Stimulated activated naive B cell treated with anti-CD40 and anti-IgM and Interleukin-4, amounts not matched to agents 10 μg/mL and 1 μg/mL and 100 μg/mL, for 72 hours (primary cell): Measurements from ENCODE around the gene ARHGEF18.
"Not testable (repeated sequence)": the region's sequence is repeated elsewhere in the genome, so short reads cannot be mapped to it uniquely, and the experiment has no call there.

Source experiments
- ATAC-seq, 2 donors: fragments of 150-1000 bp; cut with Tn5 transposase; replicated peaks; 2 replicates each; pipeline ENCODE4 v1.10.0; 2021; ENCODE audit warnings: moderate library complexity in 1 of 2
- DNase-seq: peaks from one replicate; pipeline ENCODE4 v3.0.0; 2021
- H3K27ac Mint-ChIP-seq: one replicate; pipeline ENCODE4 v1.8.0; 2022; ENCODE audit warnings: mild to moderate bottlenecking, mixed read lengths
- H3K27me3 Mint-ChIP-seq, 2 donors: one replicate each; pipeline ENCODE4 v1.8.0; 2022; ENCODE audit warnings: mixed read lengths in 2 of 2
- H3K36me3 Mint-ChIP-seq, 2 donors: one replicate each; pipeline ENCODE4 v1.8.0; 2022; ENCODE audit warnings: mixed read lengths in 2 of 2, mild to moderate bottlenecking in 1 of 2
- H3K4me1 Mint-ChIP-seq, 2 donors: one replicate each; pipeline ENCODE4 v1.8.0; 2022; ENCODE audit warnings: mixed read lengths in 2 of 2, mild to moderate bottlenecking in 1 of 2
- H3K4me3 Mint-ChIP-seq, 2 donors: one replicate each; pipeline ENCODE4 v1.8.0; 2022; ENCODE audit warnings: mild to moderate bottlenecking in 2 of 2, mixed read lengths in 2 of 2, moderate library complexity in 1 of 2
- H3K9me3 Mint-ChIP-seq, 2 donors: one replicate each; pipeline ENCODE4 v1.8.0; 2022; ENCODE audit warnings: mixed read lengths in 2 of 2, mild to moderate bottlenecking in 1 of 2

ARHGEF18 gene

GRCh38 chr19:7333198-7334118, 15.3 kb upstream of the ARHGEF18 start:
- peaks cover 34 to 51% of the 10 kb centered on the region in 2 donors for H3K4me1 Mint-ChIP-seq
- peaks cover 3 to 4% of the 10 kb centered on the region in 2 donors for H3K9me3 Mint-ChIP-seq
- no peak for DNase-seq
- no peak overlapping the region for H3K4me3 Mint-ChIP-seq
- H3K36me3 Mint-ChIP-seq, result peaks cover 3 to 4% of the 10 kb centered on the region in 2 donors
- no peak for ATAC-seq
- H3K27ac Mint-ChIP-seq, result no peak overlapping the region
- no peaks in the 10 kb centered on the region for H3K27me3 Mint-ChIP-seq

GRCh38 chr19:7336321-7336973, 12.3 kb upstream of the ARHGEF18 start:
- Mint-ChIP-seq H3K27ac (peak overlapping the region; percentile 92), H3K27me3 (no peaks in the 10 kb centered on the region), H3K4me1 (peaks cover 50 to 80% of the 10 kb centered on the region in 2 donors), H3K9me3 (peaks cover 3 to 4% of the 10 kb centered on the region in 2 donors), H3K4me3 (peak overlapping the region in 1 of 2 donors; percentile 71), H3K36me3 (peaks cover 3 to 4% of the 10 kb centered on the region in 2 donors)
- ATAC-seq, result no peak
- DNase-seq, result no peak

- no peaks in the 10 kb centered on the region for H3K27me3 Mint-ChIP-seq
- H3K36me3 Mint-ChIP-seq, result peaks cover 3 to 4% of the 10 kb centered on the region in 2 donors
- peak; percentile 87 to 90 for ATAC-seq
- H3K4me1 Mint-ChIP-seq, result peaks cover 53 to 86% of the 10 kb centered on the region in 2 donors
- H3K27ac Mint-ChIP-seq, result peak overlapping the region; percentile 92
- peak overlapping the region; percentile 67 to 71 for H3K4me3 Mint-ChIP-seq
- DNase-seq, result peak; percentile 86
- H3K9me3 Mint-ChIP-seq, result peaks cover 3 to 4% of the 10 kb centered on the region in 2 donors
Measured at GRCh38 chr19:7337380-7338194, 11.2 kb upstream of the ARHGEF18 start.

- Mint-ChIP-seq H3K4me3 (peak overlapping the region; percentile 57 to 70), H3K9me3 (peaks cover 3 to 4% of the 10 kb centered on the region in 2 donors), H3K36me3 (peaks cover 0 to 4% of the 10 kb centered on the region in 2 donors), H3K4me1 (peaks cover 58 to 85% of the 10 kb centered on the region in 2 donors), H3K27ac (peak overlapping the region; percentile 85), H3K27me3 (no peaks in the 10 kb centered on the region)
- ATAC-seq (no peak), DNase-seq (peak; percentile 76)
Measured at GRCh38 chr19:7340959-7341837, 7.5 kb upstream of the ARHGEF18 start.

- Mint-ChIP-seq H3K4me3 (no peak overlapping the region), H3K27ac (peak overlapping the region; percentile 67)
- ATAC-seq, result no peak
Measured at GRCh38 chr19:7342143-7342542, 6.6 kb upstream of the ARHGEF18 start.

GRCh38 chr19:7346488-7346971, 2.2 kb upstream of the ARHGEF18 start:
- peaks cover 53 to 67% of the 10 kb centered on the region in 2 donors for H3K4me1 Mint-ChIP-seq
- ATAC-seq, result no peak

More at GRCh38 chr19:7342143-7342542, 6.6 kb upstream of the ARHGEF18 start:
- Mint-ChIP-seq H3K4me1 (peaks cover 57 to 83% of the 10 kb centered on the region in 2 donors), H3K27me3 (no peaks in the 10 kb centered on the region), H3K36me3 (peaks cover 0 to under 1% of the 10 kb centered on the region in 2 donors), H3K9me3 (peaks cover 0 to under 1% of the 10 kb centered on the region in 2 donors)
- DNase-seq, result no peak

GRCh38 chr19:7346997-7347396, 1.7 kb upstream of the ARHGEF18 start:
- peak overlapping the region; percentile 79 for H3K27ac Mint-ChIP-seq
- ATAC-seq, DNase-seq, H3K4me3 Mint-ChIP-seq, H3K27me3 Mint-ChIP-seq, H3K9me3 Mint-ChIP-seq: not testable (repeated sequence)
- peaks cover 9 to 13% of the 10 kb centered on the region in 2 donors for H3K36me3 Mint-ChIP-seq
- H3K4me1 Mint-ChIP-seq, result peaks cover 55 to 66% of the 10 kb centered on the region in 2 donors

More at GRCh38 chr19:7346488-7346971, 2.2 kb upstream of the ARHGEF18 start:
- Mint-ChIP-seq H3K36me3 (peaks cover 5 to 9% of the 10 kb centered on the region in 2 donors), H3K4me3 (no peak overlapping the region), H3K27me3 (no peaks in the 10 kb centered on the region), H3K9me3 (peaks cover 4% of the 10 kb centered on the region in 2 donors), H3K27ac (peak overlapping the region; percentile 79)
- DNase-seq, result no peak

- H3K9me3 Mint-ChIP-seq, result peaks cover 9 to 10% of the 10 kb centered on the region in 2 donors
- peak overlapping the region; percentile 82 to 85 for H3K4me3 Mint-ChIP-seq
- DNase-seq, result no peak
- H3K4me1 Mint-ChIP-seq, result peaks cover 48 to 59% of the 10 kb centered on the region in 2 donors
- H3K27me3 Mint-ChIP-seq, result no peaks in the 10 kb centered on the region
- peak overlapping the region; percentile 98 for H3K27ac Mint-ChIP-seq
- H3K36me3 Mint-ChIP-seq, result peaks cover 11 to 16% of the 10 kb centered on the region in 2 donors
- peak in 1 of 2 donors; percentile 4 for ATAC-seq
Measured at GRCh38 chr19:7349231-7349591, 474 bp downstream of the ARHGEF18 start.

- ATAC-seq (no peak), DNase-seq (no peak)
- Mint-ChIP-seq H3K9me3 (peaks cover 9 to 10% of the 10 kb centered on the region in 2 donors), H3K27me3 (no peaks in the 10 kb centered on the region), H3K4me1 (peaks cover 49 to 60% of the 10 kb centered on the region in 2 donors), H3K36me3 (peaks cover 11 to 23% of the 10 kb centered on the region in 2 donors), H3K4me3 (peak overlapping the region; percentile 82 to 85), H3K27ac (peak overlapping the region; percentile 98)
Measured at GRCh38 chr19:7349961-7350711, 1.4 kb downstream of the ARHGEF18 start.

GRCh38 chr19:7351861-7352260, 3.1 kb downstream of the ARHGEF18 start:
- DNase-seq (no peak), ATAC-seq (no peak)
- Mint-ChIP-seq H3K4me3 (no peak overlapping the region), H3K27ac (peak overlapping the region; percentile 81), H3K36me3 (peaks cover 14 to 23% of the 10 kb centered on the region in 2 donors), H3K4me1 (peaks cover 35 to 59% of the 10 kb centered on the region in 2 donors), H3K27me3 (no peaks in the 10 kb centered on the region), H3K9me3 (peaks cover 9 to 10% of the 10 kb centered on the region in 2 donors)

- Mint-ChIP-seq H3K9me3 (peaks cover 12 to 18% of the 10 kb centered on the region in 2 donors), H3K36me3 (peaks cover 19 to 30% of the 10 kb centered on the region in 2 donors), H3K4me1 (peaks cover 32 to 62% of the 10 kb centered on the region in 2 donors), H3K4me3 (no peak overlapping the region), H3K27me3 (no peaks in the 10 kb centered on the region), H3K27ac (peak overlapping the region; percentile 52)
- ATAC-seq, result no peak
- no peak for DNase-seq
Measured at GRCh38 chr19:7355151-7355820, 6.5 kb downstream of the ARHGEF18 start.

GRCh38 chr19:7355871-7356270, 7.1 kb downstream of the ARHGEF18 start:
- Mint-ChIP-seq H3K36me3 (peaks cover 16 to 26% of the 10 kb centered on the region in 2 donors), H3K27ac (peak overlapping the region; percentile 39), H3K27me3 (no peaks in the 10 kb centered on the region), H3K4me1 (peaks cover 32 to 57% of the 10 kb centered on the region in 2 donors), H3K4me3 (no peak overlapping the region), H3K9me3 (peaks cover 9 to 14% of the 10 kb centered on the region in 2 donors)
- ATAC-seq (no peak), DNase-seq (no peak)
